Measurements from ENCODE around the gene LGR6.

Gene LGR6

GRCh38 chr1:202223121-202223860 lies 29.7 kb downstream of the LGR6 start:
- WGBS, 2 experiments: 92 to 93% methylated on average over 6 to 7 of the region's 7 CpGs
- H3K4me3 ChIP-seq (ENCODE audit: insufficient read depth, low read depth, low read length): no peak overlapping the region
- H3K27ac ChIP-seq (ENCODE audit: insufficient read depth, low read depth, low read length, poor library complexity, severe bottlenecking): no peak overlapping the region
- H3K9me3 ChIP-seq (ENCODE audit: control insufficient read depth, low read length): no peaks in the 10 kb centered on the region
- peaks cover 8% of the 10 kb centered on the region for H3K4me1 ChIP-seq (ENCODE audit: control insufficient read depth, insufficient read depth, low read length)
- no peaks in the 10 kb centered on the region for H3K27me3 ChIP-seq (ENCODE audit: control insufficient read depth, insufficient read depth, low read length, poor library complexity, severe bottlenecking)
- no peaks in the 10 kb centered on the region for H3K36me3 ChIP-seq (ENCODE audit: control insufficient read depth, insufficient read depth, low read length)

GRCh38 chr1:202224453-202224852 lies 30.9 kb downstream of the LGR6 start:
- no peak overlapping the region for H3K4me3 ChIP-seq (ENCODE audit: insufficient read depth, low read depth, low read length)
- peaks cover 8% of the 10 kb centered on the region for H3K4me1 ChIP-seq (ENCODE audit: control insufficient read depth, insufficient read depth, low read length)
- WGBS, 2 experiments: 92 to 95% methylated on average over 8 of the region's 8 CpGs
- no peaks in the 10 kb centered on the region for H3K36me3 ChIP-seq (ENCODE audit: control insufficient read depth, insufficient read depth, low read length)
- H3K27ac ChIP-seq (ENCODE audit: insufficient read depth, low read depth, low read length, poor library complexity, severe bottlenecking): no peak overlapping the region
- no peaks in the 10 kb centered on the region for H3K27me3 ChIP-seq (ENCODE audit: control insufficient read depth, insufficient read depth, low read length, poor library complexity, severe bottlenecking)
- H3K9me3 ChIP-seq (ENCODE audit: control insufficient read depth, low read length): no peaks in the 10 kb centered on the region

- Histone ChIP-seq H3K36me3 (ENCODE audit: control insufficient read depth, insufficient read depth, low read length) (no peaks in the 10 kb centered on the region), H3K4me1 (ENCODE audit: control insufficient read depth, insufficient read depth, low read length) (peaks cover 8% of the 10 kb centered on the region), H3K4me3 (ENCODE audit: insufficient read depth, low read depth, low read length) (no peak overlapping the region), H3K9me3 (ENCODE audit: control insufficient read depth, low read length) (no peaks in the 10 kb centered on the region), H3K27me3 (ENCODE audit: control insufficient read depth, insufficient read depth, low read length, poor library complexity, severe bottlenecking) (no peaks in the 10 kb centered on the region), H3K27ac (ENCODE audit: insufficient read depth, low read depth, low read length, poor library complexity, severe bottlenecking) (no peak overlapping the region)
- WGBS, 2 experiments: 90 to 91% methylated on average over 5 of the region's 5 CpGs
These were observed 31.5 kb downstream of the LGR6 start for GRCh38 chr1:202225131-202225530.

GRCh38 chr1:202227053-202227672 lies 33.6 kb downstream of the LGR6 start:
- no peak overlapping the region for H3K27ac ChIP-seq (ENCODE audit: insufficient read depth, low read depth, low read length, poor library complexity, severe bottlenecking)
- H3K27me3 ChIP-seq (ENCODE audit: control insufficient read depth, insufficient read depth, low read length, poor library complexity, severe bottlenecking): no peaks in the 10 kb centered on the region
- peaks cover 4% of the 10 kb centered on the region for H3K4me1 ChIP-seq (ENCODE audit: control insufficient read depth, insufficient read depth, low read length)
- H3K36me3 ChIP-seq (ENCODE audit: control insufficient read depth, insufficient read depth, low read length): no peaks in the 10 kb centered on the region
- no peaks in the 10 kb centered on the region for H3K9me3 ChIP-seq (ENCODE audit: control insufficient read depth, low read length)
- H3K4me3 ChIP-seq (ENCODE audit: insufficient read depth, low read depth, low read length): no peak overlapping the region
- WGBS, 2 experiments: 95 to 99% methylated on average over 5 to 6 of the region's 7 CpGs

GRCh38 chr1:202227997-202228401 lies 34.4 kb downstream of the LGR6 start:
- H3K27me3 ChIP-seq (ENCODE audit: control insufficient read depth, insufficient read depth, low read length, poor library complexity, severe bottlenecking): no peaks in the 10 kb centered on the region

GRCh38 chr1:202228484-202229122 lies 35.0 kb downstream of the LGR6 start:
- Histone ChIP-seq H3K4me1 (ENCODE audit: control insufficient read depth, insufficient read depth, low read length) (no peaks in the 10 kb centered on the region), H3K36me3 (ENCODE audit: control insufficient read depth, insufficient read depth, low read length) (no peaks in the 10 kb centered on the region), H3K27ac (ENCODE audit: insufficient read depth, low read depth, low read length, poor library complexity, severe bottlenecking) (no peak overlapping the region), H3K9me3 (ENCODE audit: control insufficient read depth, low read length) (no peaks in the 10 kb centered on the region), H3K27me3 (ENCODE audit: control insufficient read depth, insufficient read depth, low read length, poor library complexity, severe bottlenecking) (no peaks in the 10 kb centered on the region), H3K4me3 (ENCODE audit: insufficient read depth, low read depth, low read length) (no peak overlapping the region)
- WGBS, 2 experiments: 91 to 93% methylated on average over 7 of the region's 7 CpGs

More at GRCh38 chr1:202227997-202228401, 34.4 kb downstream of the LGR6 start:
- no peaks in the 10 kb centered on the region for H3K4me1 ChIP-seq (ENCODE audit: control insufficient read depth, insufficient read depth, low read length)
- H3K4me3 ChIP-seq (ENCODE audit: insufficient read depth, low read depth, low read length): no peak overlapping the region
- WGBS, 2 experiments: 89 to 90% methylated on average over 2 of the region's 2 CpGs
- H3K9me3 ChIP-seq (ENCODE audit: control insufficient read depth, low read length): no peaks in the 10 kb centered on the region
- no peaks in the 10 kb centered on the region for H3K36me3 ChIP-seq (ENCODE audit: control insufficient read depth, insufficient read depth, low read length)
- no peak overlapping the region for H3K27ac ChIP-seq (ENCODE audit: insufficient read depth, low read depth, low read length, poor library complexity, severe bottlenecking)

DNA sequence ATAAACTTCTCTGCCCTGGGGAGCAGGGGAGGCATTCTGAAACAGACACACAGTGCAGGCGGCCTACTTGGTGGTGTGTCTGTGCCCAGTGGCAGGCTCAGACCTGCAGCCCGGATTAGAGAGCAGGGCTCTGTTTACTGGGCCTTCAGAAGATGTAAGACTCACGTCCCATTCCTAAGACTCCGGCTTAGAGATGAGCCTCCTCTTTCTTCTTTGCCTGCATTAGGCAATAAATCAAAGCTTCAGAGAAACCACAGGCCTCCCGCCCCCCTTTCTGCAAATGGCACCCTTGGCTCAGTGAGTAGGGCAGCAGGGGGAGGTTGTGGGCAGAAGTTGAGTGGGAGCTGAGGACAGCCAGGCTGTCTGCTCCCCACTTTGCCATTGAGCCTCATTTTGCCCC lies 35.8 kb downstream of the LGR6 start:
- Histone ChIP-seq H3K9me3 (ENCODE audit: control insufficient read depth, low read length) (no peaks in the 10 kb centered on the region), H3K27me3 (ENCODE audit: control insufficient read depth, insufficient read depth, low read length, poor library complexity, severe bottlenecking) (no peaks in the 10 kb centered on the region), H3K4me3 (ENCODE audit: insufficient read depth, low read depth, low read length) (no peak overlapping the region), H3K27ac (ENCODE audit: insufficient read depth, low read depth, low read length, poor library complexity, severe bottlenecking) (no peak overlapping the region), H3K36me3 (ENCODE audit: control insufficient read depth, insufficient read depth, low read length) (no peaks in the 10 kb centered on the region), H3K4me1 (ENCODE audit: control insufficient read depth, insufficient read depth, low read length) (no peaks in the 10 kb centered on the region)
- WGBS, 2 experiments: 90 to 93% methylated on average over 5 of the region's 5 CpGs

DNA sequence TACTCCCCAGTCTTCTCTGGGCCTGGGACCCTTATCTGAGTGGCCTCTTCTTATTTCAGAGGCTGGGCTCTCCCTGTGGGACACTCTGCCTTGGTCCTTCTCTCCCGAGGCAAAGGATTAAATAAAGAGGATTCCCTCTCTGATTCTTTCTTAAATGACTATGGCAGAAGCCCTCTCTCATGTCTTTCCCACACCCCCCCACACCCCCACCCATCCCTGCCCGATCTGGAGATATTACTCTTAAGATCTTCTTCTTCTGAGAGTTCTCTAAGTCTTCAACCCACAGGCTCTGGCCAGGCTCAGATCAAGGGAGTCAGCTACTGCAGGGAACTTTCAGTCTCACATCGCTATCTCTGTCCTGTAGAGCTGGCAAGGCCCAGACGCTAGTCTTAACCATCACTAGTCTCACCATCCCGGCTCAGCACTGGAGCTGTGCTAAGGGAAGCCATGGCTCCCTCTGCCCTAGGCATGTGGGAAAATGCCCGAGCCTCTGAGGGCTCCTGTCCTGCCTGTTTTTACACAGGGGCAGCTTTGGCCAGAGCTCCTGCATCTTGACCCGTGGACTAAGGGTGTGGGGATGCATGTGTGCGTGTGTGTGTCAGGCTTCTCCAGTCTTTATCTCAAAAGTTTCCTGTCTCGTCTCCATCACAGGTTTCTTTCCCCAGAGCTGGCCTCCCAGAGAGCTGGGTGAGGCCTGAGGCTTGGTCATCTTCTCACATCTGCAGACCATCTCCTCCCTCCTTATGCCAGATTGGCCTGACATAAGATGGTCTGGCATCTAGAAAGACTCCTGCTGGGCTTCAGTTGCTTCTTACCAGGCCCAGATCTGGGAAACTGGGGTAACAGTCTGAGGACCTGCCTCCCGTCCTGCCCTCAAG lies 36.7 kb downstream of the LGR6 start:
- Histone ChIP-seq H3K4me3 (ENCODE audit: insufficient read depth, low read depth, low read length) (no peak overlapping the region), H3K36me3 (ENCODE audit: control insufficient read depth, insufficient read depth, low read length) (no peaks in the 10 kb centered on the region), H3K9me3 (ENCODE audit: control insufficient read depth, low read length) (no peaks in the 10 kb centered on the region), H3K27me3 (ENCODE audit: control insufficient read depth, insufficient read depth, low read length, poor library complexity, severe bottlenecking) (no peaks in the 10 kb centered on the region), H3K27ac (ENCODE audit: insufficient read depth, low read depth, low read length, poor library complexity, severe bottlenecking) (no peak overlapping the region), H3K4me1 (ENCODE audit: control insufficient read depth, insufficient read depth, low read length) (peaks cover 3% of the 10 kb centered on the region)
- 93% methylated on average over 10 of the region's 10 CpGs for WGBS, 2 experiments

DNA sequence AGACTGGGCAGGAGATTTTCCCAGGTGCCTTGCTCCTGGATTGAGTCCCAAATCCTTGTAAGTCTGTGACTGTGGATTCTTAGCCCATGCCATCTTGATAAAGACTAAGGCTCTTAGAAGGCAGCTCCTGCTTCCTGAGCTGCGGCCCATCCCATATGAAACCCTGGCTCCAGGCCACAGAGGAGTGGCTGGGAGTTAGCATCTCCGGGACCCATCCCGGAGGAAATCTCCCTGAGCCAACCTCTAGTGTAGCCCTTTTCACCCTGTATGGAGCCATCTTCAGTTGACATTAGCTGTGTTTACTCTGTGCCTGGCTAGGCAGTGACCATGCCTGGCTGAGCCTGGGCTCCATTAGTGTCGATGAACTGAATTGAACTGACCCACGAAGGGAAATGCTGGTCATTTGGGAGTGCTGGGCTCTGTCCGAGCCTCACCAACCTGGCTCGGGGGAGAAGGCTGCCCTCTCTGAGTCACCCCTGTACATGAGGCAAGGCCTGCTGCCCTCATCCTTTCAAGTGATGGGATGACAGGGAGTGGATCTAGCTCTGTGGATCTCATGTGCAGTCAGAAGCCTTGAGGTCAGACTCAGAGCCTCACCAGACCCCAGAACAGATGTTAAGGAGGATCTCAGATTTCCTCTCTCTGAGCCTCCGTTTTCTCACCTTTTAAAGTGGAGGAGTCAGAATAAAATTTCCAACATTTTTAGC lies 37.5 kb downstream of the LGR6 start:
- no peak overlapping the region for H3K27ac ChIP-seq (ENCODE audit: insufficient read depth, low read depth, low read length, poor library complexity, severe bottlenecking)
- H3K36me3 ChIP-seq (ENCODE audit: control insufficient read depth, insufficient read depth, low read length): no peaks in the 10 kb centered on the region
- peaks cover 11% of the 10 kb centered on the region for H3K4me1 ChIP-seq (ENCODE audit: control insufficient read depth, insufficient read depth, low read length)
- H3K4me3 ChIP-seq (ENCODE audit: insufficient read depth, low read depth, low read length): no peak overlapping the region
- no peaks in the 10 kb centered on the region for H3K9me3 ChIP-seq (ENCODE audit: control insufficient read depth, low read length)
- no peaks in the 10 kb centered on the region for H3K27me3 ChIP-seq (ENCODE audit: control insufficient read depth, insufficient read depth, low read length, poor library complexity, severe bottlenecking)
- 86 to 88% methylated on average over 8 of the region's 8 CpGs for WGBS, 2 experiments
